ENCODE data around the gene PALLD.
"Not testable (repeated sequence)": the region's sequence is repeated elsewhere in the genome, so short reads cannot be mapped to it uniquely, and the experiment has no call there.

The PALLD gene

GRCh38 chr4:168796362-168797106 is 299.7 kb downstream of the PALLD start:
- no peak for DNase-seq (ENCODE audit: low read depth in 2 of 2)

- DNase-seq (ENCODE audit: low read depth in 2 of 2): no peak
Observed at GRCh38 chr4:168797194-168797593, 300.3 kb downstream of the PALLD start.

- no peak for DNase-seq (ENCODE audit: low read depth in 2 of 2)
Observed at GRCh38 chr4:168797738-168798375, 301.0 kb downstream of the PALLD start.

DNA sequence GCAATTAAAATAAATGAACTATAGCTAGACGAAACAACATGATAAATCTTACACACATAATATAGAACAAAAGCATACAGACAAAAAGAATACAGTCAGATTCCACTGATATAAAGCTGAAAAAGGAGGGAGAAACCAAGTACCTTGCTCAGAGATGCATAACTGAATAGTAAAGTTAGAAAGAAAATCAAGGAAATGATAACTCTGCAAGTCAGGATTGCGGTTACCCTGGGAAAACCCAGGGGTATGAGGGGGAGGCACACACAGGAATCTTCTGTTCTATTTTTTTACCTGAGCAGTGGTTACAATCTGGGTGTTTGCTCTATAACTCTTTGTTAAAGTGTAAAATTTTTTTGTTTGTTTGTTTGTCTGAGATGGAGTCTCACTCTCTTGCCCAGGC is 304.1 kb downstream of the PALLD start:
- no peak for DNase-seq (ENCODE audit: low read depth in 2 of 2)

- no peak for DNase-seq (ENCODE audit: low read depth in 2 of 2)
Observed at GRCh38 chr4:168802222-168802621, 305.4 kb downstream of the PALLD start.

- not testable (repeated sequence) for DNase-seq (ENCODE audit: low read depth in 2 of 2)
Observed at GRCh38 chr4:168803052-168803451, 306.2 kb downstream of the PALLD start.

GRCh38 chr4:168803732-168804131 is 306.9 kb downstream of the PALLD start:
- DNase-seq (ENCODE audit: low read depth in 2 of 2): no peak

DNA sequence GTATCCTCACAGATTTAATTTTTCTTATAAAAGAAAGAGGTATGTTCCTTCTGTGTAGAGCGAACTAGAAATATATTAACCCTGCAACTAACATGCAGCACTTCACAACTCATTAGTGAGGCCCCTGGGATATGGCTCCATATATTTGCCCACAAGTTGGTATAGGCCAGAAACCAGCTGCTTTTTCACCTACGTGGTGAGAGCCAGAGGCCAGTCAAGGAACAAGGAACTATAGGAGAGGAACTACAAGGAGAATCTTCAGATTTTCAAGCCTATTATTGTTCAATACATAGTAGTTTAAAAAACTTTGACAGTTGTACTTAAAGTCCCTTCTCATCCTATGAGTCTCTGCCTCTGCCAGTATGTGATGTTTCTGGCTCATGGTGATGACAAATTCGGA is 307.3 kb downstream of the PALLD start:
- DNase-seq (ENCODE audit: low read depth in 2 of 2): no peak

DNA sequence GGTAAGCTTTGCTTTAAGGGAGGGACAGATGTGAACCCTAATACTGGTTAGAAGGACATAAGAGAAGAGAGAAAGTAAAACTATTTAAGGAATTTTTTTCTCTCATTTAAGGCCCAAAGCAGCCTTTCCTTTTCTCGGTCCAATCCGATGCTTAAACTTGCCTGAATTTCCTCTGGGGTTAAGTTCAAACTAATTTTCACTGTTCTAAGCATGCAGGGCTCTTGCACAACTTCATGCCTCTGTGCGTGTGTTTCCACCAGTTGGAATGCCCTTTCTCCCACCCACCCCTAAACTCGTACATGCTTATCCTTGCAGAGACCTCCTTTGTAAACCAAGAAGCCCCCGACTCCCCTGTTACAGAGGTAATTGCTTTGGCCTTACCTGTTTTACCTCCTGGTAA is 308.5 kb downstream of the PALLD start:
- DNase-seq (ENCODE audit: low read depth in 2 of 2): no peak

- not testable (repeated sequence) for DNase-seq (ENCODE audit: low read depth in 2 of 2)
Observed at GRCh38 chr4:168806247-168806646, 309.4 kb downstream of the PALLD start.

- no peak for DNase-seq (ENCODE audit: low read depth in 2 of 2)
Observed at GRCh38 chr4:168811207-168811606, 314.4 kb downstream of the PALLD start.

GRCh38 chr4:168811786-168812651 is 315.2 kb downstream of the PALLD start:
- no peak for DNase-seq (ENCODE audit: low read depth in 2 of 2)

DNA sequence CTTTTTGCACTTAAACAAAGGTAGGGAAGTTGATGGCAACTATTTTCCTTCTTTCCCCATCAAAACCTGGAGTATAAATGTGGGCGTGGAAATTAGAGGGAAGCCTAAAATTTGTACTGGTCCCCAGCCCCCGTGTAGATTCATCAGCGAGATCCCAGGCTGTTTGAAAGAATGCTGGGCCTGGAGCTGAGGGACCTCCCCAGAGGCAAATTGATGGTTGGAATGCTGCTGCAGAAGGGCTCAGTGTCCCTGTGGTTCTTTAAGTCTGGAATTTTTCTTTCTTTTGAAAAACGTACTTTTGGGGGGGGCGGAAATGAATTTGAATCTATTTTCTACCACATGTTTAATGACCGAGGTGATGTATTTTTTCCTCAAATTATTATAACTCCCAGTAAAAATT is 316.0 kb downstream of the PALLD start:
- DNase-seq (ENCODE audit: low read depth in 2 of 2): no peak

GRCh38 chr4:168813890-168814289 is 317.0 kb downstream of the PALLD start:
- DNase-seq (ENCODE audit: low read depth in 2 of 2): no peak

DNA sequence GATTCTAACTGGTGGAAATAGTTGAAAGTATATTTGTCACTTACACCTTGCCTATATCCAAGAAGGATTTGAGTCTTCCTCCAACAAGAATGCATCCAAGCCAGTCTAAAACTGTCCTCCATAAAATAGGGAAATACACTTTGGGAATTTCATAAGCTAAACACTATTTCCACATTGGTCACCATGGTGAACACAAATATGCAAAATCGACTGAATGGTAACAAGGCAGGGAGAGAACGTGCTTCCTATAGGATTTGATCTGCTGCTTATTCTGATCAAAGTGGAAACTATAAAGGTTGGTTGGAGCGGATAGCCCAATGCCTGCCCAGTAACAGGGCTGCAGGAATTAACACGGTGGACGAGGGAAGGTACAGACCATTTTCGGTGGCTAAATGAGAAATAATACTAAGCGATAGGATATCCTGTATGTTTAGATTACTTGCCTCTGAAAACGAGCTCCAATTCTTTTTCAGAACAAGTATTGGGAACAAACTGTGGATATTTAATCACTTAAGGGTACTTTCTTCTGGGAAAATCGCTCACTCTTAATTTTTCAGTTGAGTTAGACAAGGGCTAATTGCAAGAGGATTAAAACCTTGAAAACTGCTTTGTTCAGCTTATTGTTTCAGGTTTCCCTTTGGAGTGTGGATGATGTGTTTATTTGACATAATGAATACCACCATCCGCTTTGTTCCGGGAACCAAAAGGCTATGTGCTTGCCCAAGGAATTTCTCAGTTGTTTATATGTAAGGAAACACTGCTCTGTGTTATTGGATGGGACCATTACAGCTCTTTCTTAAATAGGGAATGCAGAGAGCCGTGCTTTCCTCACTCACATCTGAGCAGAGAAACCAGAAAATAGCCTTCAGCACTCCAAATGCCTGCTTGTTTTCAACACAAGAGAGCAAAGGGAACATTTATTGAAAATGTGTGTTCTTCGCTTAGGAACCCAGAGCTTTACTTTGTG is 318.8 kb downstream of the PALLD start:
- no peak for DNase-seq (ENCODE audit: low read depth in 2 of 2)

- no peak for DNase-seq (ENCODE audit: low read depth in 2 of 2)
Observed at GRCh38 chr4:168817370-168817769, 320.5 kb downstream of the PALLD start.

- DNase-seq (ENCODE audit: low read depth in 2 of 2): no peak
Observed at GRCh38 chr4:168822481-168822880, 325.6 kb downstream of the PALLD start.

- no peak for DNase-seq (ENCODE audit: low read depth in 2 of 2)
Observed at GRCh38 chr4:168825975-168826374, 329.1 kb downstream of the PALLD start.

GRCh38 chr4:168826620-168827019 is 329.8 kb downstream of the PALLD start:
- no peak for DNase-seq (ENCODE audit: low read depth in 2 of 2)

DNA sequence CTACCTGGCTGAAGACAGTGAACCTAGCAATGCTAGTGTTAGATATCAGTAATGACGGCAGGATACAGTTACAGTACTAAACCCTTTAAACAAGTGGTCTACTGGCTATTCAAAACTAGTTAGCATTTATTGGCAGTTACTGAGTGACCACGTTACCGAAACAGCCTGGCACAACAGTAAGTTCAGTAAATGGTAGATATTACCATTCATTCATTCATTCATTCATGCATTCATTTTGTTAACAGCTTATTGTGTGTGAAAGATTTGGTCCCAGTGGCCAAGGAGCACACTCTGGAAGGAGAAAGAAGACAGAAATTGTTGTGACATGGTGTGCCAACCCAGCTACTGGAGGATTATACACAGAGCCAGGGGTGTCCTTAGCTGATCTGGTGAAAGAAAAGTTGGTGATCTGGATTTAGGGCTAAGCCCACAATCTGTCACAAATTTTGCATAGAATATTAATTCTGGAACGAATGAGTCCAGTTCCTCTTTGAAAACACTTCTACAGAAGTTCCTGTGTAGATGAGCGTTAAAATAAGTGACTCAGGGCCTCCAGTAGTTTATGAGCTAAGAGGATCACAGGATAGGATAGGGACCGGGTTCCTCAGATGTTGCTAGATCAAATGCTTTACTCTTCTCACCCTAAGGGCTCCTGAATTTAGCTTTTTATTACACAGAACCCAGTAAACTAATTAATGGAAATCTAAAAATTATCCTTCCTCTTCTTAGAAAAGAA is 334.1 kb downstream of the PALLD start:
- DNase-seq (ENCODE audit: low read depth in 2 of 2): no peak

DNA sequence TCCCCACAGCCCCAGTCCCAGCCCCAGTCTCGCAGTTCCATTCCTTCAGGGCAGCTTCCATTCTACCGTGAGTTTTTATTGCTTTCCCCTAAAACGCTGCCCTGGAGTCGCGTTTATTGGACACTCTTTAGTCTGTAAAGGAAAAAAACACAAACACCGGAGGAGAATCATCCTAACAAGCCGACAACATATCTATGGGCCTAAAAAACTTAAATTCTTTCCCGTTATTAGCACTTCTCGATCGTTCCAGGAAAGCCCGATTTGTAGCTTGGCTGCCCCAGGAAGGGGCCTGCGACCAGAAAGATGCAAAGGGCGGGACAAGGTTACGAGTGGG is 334.7 kb downstream of the PALLD start:
- DNase-seq (ENCODE audit: low read depth in 2 of 2): no peak

Measured in stimulated activated CD8-positive, alpha-beta memory T cell treated with anti-CD3 and anti-CD28 coated beads, Interleukin-2, amount 100 ng/mL, for 48 hours (primary cell).